ENCODE measurements around the gene MRPL58.

MRPL58 gene

GRCh38 chr17:75069783-75070182 lies 57.3 kb downstream of the MRPL58 start:
- no peak overlapping the region for H3K27ac ChIP-seq (ENCODE audit: low read depth, low read length)
- no peaks in the 10 kb centered on the region for H4K20me1 ChIP-seq (ENCODE audit: low read depth, low read length)
- H2AFZ ChIP-seq (ENCODE audit: low read depth, low read length, severe bottlenecking), result no peak overlapping the region
- no peaks in the 10 kb centered on the region for H3K27me3 ChIP-seq (ENCODE audit: low read length)
- no peaks in the 10 kb centered on the region for H3K9me3 ChIP-seq (ENCODE audit: insufficient read depth, low read length)
- H3K4me3 ChIP-seq (ENCODE audit: insufficient read depth, low read length, poor library complexity, severe bottlenecking), result no peak overlapping the region
- H3K9me2 ChIP-seq (replicated peaks; ENCODE audit: insufficient read depth, low read length), result no peaks in the 10 kb centered on the region
- TF ChIP-seq EZH2phosphoT487 (conservative IDR thresholded peaks at IDR 0.05; ENCODE audit: low read length), result no peak
- TF ChIP-seq, protein P1, sequence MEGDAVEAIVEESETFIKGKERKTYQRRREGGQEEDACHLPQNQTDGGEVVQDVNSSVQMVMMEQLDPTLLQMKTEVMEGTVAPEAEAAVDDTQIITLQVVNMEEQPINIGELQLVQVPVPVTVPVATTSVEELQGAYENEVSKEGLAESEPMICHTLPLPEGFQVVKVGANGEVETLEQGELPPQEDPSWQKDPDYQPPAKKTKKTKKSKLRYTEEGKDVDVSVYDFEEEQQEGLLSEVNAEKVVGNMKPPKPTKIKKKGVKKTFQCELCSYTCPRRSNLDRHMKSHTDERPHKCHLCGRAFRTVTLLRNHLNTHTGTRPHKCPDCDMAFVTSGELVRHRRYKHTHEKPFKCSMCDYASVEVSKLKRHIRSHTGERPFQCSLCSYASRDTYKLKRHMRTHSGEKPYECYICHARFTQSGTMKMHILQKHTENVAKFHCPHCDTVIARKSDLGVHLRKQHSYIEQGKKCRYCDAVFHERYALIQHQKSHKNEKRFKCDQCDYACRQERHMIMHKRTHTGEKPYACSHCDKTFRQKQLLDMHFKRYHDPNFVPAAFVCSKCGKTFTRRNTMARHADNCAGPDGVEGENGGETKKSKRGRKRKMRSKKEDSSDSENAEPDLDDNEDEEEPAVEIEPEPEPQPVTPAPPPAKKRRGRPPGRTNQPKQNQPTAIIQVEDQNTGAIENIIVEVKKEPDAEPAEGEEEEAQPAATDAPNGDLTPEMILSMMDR (IDR thresholded peaks at IDR 0.05; ENCODE audit: insufficient read depth, low read length, poor library complexity, severe bottlenecking), result no peak
- no peaks in the 10 kb centered on the region for H3K79me2 ChIP-seq (ENCODE audit: insufficient read depth, low read length)
- no peaks in the 10 kb centered on the region for H3K36me3 ChIP-seq (ENCODE audit: low read length)
- H3K4me2 ChIP-seq (ENCODE audit: low read depth, low read length, poor library complexity, severe bottlenecking), result no peak overlapping the region
- no peaks in the 10 kb centered on the region for H3F3A ChIP-seq (ENCODE audit: insufficient read depth)
- no peak overlapping the region for H3K9ac ChIP-seq (ENCODE audit: low read length)

All from SU-DHL-6 (cell line).